Measurements from ENCODE around the gene WNK3. TPM values are rescaled to one million over a fixed set of nuclear protein-coding genes. Genes with fewer than 3 reads are reported as not detected.
"Not testable (repeated sequence)": the region's sequence is repeated elsewhere in the genome, so short reads cannot be mapped to it uniquely, and the experiment has no call there.

WNK3 gene
- 0.59 and 2.3 TPM in 2 replicates for total RNA-seq

DNA sequence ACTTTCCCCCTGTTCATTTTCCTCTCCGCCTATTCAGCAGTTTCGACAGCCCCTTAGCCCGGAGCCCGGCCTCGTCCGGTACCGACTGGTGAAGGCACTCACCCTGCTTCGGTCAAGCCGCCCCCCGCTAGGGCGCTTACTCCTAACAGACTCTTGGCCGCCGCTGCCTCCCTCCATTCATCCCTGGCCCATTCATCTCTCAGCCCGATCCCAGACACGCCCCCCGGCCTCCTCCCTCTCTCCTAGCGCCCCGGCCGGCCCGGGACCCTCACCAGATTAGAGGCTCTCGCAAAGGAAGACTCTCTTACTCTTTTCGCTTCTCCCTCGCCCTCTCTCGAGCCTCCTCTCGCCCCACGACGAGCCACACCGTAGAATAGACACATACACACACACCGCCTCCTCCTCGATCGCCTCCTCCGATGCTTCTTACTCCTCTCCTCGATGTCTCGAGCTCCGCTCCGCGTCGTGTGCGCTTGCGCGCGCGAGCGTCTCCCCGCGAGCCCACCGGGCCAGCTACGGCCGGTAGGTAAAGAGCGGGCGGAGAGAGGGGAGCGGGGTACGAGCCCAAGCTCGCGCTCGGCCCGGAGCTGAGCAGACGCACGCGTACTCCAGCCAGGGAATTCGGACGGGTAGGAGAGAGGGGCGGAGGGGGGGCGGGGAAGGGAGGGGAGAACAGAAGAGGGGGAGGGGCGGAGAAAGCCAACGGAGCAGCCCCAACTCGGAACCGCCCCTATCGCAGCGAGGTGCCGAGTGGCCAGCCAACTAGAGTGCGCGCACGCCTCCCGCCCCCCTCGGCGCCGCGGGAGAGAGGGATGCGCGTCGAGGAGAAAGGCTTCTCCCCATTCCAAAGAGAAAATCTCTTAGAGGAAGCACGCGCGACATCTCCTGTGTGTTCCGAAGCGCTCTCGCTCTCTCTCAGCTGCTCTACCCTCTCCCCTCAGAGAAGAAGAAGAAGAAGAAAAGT lies at the start of gene WNK3:
Gene WNK3, minus strand, starts transcription at position 633 of the 964 bp plus-strand sequence.
- peak; percentile 7 for DNase-seq (ENCODE audit: low read depth, low spot score)

DNA sequence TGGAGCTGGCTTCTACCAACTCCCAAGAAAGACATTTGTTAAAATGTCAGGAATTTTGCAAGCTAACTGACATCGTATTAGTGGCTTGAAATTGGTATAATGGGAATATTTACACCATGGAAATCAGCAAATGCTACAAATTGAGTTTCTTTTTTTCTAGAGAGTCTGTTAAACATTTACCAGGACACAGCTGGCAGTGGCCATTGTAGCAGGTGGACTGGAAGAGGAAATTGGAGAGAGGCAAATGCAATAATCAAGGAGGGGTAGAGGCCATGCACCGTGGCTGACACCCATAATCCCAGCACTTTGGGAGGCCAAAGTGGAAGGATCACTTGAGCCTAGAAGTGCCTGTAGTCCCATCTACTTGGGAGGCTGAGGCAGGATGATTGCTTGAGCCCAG lies 49.4 kb upstream of the WNK3 start:
- no peak for DNase-seq (ENCODE audit: low read depth, low spot score)

DNA sequence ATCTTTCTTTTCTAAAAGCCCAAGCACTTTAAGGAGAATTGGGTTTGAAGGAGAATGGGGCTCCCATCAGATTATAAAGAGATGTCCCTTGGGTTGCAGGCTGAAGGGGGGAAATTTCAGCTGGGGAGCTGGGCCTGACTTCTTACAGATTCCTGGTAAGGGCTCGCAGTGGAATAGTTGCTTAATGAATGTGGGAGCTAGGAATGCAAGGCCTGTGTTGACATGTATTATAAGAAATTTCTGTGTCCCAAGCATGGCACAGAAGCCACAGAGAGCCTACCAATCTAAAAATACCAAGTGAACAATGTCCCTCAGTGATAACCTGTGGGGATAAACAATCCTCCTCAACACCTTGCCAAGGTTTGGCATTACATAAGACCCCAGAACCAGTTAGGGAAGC lies 39.3 kb upstream of the WNK3 start:
- no peak for DNase-seq (ENCODE audit: low read depth, low spot score)

GRCh38 chrX:54386314-54386713 lies 28.5 kb upstream of the WNK3 start:
- peak; percentile 3 for DNase-seq (ENCODE audit: low read depth, low spot score)

GRCh38 chrX:54384661-54385060 lies 26.8 kb upstream of the WNK3 start:
- DNase-seq (ENCODE audit: low read depth, low spot score) = not testable (repeated sequence)

- no peak for DNase-seq (ENCODE audit: low read depth, low spot score)
Measured at GRCh38 chrX:54359408-54359807, 1.6 kb upstream of the WNK3 start.

- no peak for DNase-seq (ENCODE audit: low read depth, low spot score)
Measured at GRCh38 chrX:54358424-54359211, 772 bp upstream of the WNK3 start.

- no peak for DNase-seq (ENCODE audit: low read depth, low spot score)
Measured at GRCh38 chrX:54352677-54353076, 5.2 kb downstream of the WNK3 start.

DNA sequence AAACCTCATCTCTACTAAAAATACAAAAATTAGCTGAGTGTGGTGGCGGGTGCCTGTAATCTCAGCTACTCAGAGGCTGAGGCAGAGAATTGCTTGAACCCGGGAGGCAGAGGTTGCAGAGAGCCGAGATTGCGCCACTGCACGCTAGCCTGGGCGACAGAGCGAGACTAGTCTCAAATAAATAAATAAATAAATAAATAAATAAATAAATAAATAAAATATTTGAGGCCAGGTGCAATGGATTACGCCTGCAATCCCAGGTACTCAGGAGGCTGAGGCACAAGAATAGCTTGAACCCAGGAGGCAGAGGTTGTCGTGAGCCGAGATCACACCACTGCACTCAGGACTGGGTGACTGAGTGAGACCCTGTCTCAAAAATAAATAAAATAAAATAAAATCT lies 20.5 kb downstream of the WNK3 start:
- DNase-seq (ENCODE audit: low read depth, low spot score) = not testable (repeated sequence)

DNA sequence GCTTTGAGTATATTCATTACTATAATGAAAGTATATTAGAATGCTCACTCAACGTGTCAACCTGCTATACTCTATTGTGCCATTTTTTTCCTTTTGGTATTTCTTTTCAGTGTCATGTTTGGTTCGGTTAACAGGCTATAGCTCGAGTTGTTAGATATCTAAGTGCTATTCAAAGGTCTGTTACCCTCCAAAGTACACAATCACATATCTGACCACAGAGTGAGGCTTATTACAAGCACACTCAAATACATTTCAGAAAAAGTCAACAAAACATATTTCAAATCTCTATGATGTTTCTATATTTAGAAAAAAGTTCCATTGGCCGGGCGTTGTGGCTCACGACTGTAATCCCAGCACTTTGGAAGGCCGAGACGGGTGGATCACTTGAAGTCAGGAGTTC lies 32.8 kb downstream of the WNK3 start:
- DNase-seq (ENCODE audit: low read depth, low spot score) = no peak

DNA sequence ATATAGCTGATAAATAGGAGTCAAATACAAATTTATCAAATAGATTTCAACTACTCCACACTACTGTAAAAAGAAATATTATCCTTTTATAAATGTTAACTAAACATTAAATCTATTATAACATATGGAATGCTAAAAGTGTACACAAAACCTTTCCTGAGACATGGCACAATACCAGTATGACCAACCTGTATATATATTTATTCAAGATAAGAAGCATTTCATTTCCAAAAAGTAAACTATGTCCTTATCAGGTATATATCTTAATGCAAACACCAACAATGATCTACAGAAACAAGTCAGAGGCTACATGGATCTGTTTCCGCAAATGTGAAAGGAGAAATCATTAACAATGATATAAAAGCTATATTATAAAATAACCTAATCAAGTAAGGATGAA lies 37.8 kb downstream of the WNK3 start:
- DNase-seq (ENCODE audit: low read depth, low spot score) = no peak

DNA sequence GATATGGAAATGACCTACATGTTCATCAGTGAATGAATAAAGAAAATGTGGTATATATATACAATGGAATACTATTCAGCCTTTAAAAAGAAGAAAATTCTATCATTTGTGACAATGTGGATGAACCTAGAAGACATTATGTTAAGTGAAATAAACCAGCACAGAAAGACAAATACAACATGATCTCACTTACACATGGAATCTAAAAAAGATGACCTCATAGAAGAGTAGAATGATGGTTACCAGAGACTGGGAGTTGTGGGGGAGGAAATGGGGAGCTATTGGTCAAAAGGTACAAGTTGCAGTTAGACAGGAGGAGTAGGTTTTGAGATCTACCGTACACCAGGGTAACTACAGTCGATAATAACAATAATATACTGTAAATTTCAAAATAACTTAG lies 51.5 kb downstream of the WNK3 start:
- DNase-seq (ENCODE audit: low read depth, low spot score) = no peak

- no peak for DNase-seq (ENCODE audit: low read depth, low spot score)
Measured at GRCh38 chrX:54301516-54301915, 56.3 kb downstream of the WNK3 start.

GRCh38 chrX:54294306-54294705 lies 63.5 kb downstream of the WNK3 start:
- DNase-seq (ENCODE audit: low read depth, low spot score) = no peak

DNA sequence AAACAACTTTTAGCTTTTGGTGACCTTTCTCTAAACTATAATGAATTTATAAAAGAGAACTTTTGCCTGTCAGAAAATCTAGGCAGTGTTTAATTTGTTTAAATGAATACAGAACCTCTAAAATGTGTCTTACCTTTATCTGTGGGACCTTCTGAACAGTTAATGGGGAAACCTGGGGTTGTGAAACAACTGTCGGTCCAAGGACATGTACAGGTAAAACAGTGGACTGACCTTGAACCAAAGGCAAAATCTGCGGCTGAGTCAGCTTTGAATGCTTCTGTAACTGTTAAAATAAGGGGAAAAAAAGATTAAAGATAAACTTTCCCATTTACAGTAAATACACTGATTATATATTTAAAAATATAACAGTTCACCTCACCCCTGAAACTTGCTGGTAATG lies 65.1 kb downstream of the WNK3 start:
- DNase-seq (ENCODE audit: low read depth, low spot score) = no peak

GRCh38 chrX:54291758-54292157 lies 66.1 kb downstream of the WNK3 start:
- no peak for DNase-seq (ENCODE audit: low read depth, low spot score)

DNA sequence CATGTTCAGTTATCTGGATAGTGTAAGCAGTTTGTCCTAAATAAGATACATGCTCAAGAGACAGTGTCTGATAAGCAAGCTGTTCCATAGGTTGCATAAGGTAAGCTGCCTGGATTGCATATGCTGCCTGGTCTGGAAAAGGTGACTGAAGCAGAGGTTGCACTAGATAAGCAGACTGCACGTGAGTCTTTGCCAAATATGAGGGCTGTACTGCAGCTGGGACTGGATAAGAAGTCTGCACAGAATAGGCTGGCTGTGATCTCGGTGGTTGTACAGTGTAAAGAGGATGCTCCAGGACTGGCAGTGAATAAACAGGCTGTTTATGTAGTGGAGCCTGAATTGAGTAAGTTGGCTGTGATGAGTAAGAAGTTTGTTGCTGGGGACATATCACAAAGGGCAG lies 68.9 kb downstream of the WNK3 start:
- DNase-seq (ENCODE audit: low read depth, low spot score) = no peak

- no peak for DNase-seq (ENCODE audit: low read depth, low spot score)
Measured at GRCh38 chrX:54288277-54288676, 69.6 kb downstream of the WNK3 start.

GRCh38 chrX:54281676-54282075 lies 76.2 kb downstream of the WNK3 start:
- DNase-seq (ENCODE audit: low read depth, low spot score) = no peak

DNA sequence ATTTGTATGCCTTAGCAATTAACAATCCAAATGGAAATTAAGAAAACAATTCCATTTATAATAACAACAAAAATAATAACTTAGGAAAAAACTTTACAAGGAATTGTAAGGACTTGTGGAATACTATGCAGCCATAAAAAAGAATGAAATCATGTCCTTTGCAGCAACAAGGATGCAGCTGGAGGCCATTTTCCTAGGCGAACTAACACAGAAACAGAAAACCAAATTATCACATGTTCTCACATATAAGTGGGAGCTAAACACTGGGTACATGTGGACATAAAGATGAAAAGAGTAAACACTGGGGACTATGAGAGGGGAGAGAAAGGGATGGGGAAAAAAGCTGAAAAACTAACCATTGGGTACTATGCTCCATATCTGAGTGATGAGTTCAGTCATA lies 77.4 kb downstream of the WNK3 start:
- no peak for DNase-seq (ENCODE audit: low read depth, low spot score)

- no peak for DNase-seq (ENCODE audit: low read depth, low spot score)
Measured at GRCh38 chrX:54271664-54272063, 86.2 kb downstream of the WNK3 start.

GRCh38 chrX:54248309-54248708 lies 109.5 kb downstream of the WNK3 start:
- DNase-seq (ENCODE audit: low read depth, low spot score) = no peak

Measured in pulmonary artery endothelial cell (primary cell).